Measurements from ENCODE around the gene PRDM10.

The PRDM10 gene

GRCh38 chr11:129950101-129951091 is 52.2 kb downstream of the PRDM10 start:
- peak in 4 of 10 donors; percentile 17 to 61 (median 34) for DNase-seq
- intact Hi-C loops (cut with DNase I), result no loop called here

GRCh38 chr11:129948926-129949466 is 53.6 kb downstream of the PRDM10 start:
- DNase-seq, result no peak
- intact Hi-C loops (cut with DNase I), result no loop called here

DNA sequence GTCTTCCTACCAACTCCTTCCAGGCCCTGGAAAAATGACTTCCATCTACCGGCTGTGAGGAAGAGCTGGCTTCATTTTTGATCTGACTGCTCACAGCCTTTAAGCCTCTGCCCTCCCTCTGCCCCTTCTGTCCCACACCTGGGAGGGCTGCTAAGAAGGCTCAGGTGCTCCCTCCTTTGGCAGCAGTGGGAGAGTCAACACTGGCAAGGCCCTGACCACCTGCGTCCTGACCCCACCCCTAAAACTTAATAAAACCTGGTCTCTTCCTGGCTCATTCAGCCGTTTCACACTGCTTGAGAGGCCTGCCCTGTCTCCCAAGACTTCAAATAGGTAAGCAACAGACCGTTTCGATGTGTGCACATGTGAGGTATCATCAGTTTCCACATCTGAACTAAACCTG is 55.2 kb downstream of the PRDM10 start:
- no peak for DNase-seq
- intact Hi-C loops (cut with DNase I), result no loop called here

DNA sequence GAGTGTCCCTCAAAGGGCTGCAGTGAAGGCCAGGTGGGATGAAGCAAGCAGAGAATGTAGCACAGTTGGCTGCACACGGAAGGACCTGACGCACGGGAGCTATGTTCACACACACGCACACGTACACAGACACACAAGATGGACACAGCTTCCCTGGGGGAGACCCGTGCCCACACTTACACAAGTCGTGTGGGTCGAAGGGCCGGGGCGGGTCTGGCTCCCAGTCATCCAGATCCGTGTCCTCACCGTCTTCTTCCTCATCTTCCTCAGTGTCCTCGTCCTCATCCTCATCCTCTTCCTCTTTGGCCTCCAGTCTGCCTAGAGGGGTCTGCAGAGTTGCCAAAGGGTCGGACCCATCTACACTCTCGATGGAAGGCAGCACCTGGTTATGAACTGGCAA is 55.7 kb downstream of the PRDM10 start:
- intact Hi-C loops (cut with DNase I), result no loop called here
- no peak for DNase-seq

DNA sequence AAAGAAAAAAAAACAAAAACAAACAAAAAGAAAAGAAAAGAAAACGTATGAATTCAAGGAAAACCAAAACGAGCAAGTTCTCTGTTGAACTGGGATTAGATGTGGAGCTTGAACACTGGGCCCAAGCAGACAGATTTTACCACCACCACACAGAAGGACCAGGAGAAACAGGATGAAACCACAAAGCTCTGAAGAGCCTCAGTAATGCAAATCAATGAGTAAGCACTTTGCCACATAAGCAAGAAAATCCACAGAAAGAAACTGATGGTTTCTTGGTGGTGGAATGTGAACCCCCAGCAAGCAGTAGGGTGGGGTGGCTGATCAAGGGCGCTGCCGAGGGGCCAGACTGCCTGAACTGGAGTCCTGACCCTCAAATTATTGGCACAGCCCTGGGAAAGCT is 56.4 kb downstream of the PRDM10 start:
- no peak for DNase-seq
- intact Hi-C loops (cut with DNase I), result no loop called here

DNA sequence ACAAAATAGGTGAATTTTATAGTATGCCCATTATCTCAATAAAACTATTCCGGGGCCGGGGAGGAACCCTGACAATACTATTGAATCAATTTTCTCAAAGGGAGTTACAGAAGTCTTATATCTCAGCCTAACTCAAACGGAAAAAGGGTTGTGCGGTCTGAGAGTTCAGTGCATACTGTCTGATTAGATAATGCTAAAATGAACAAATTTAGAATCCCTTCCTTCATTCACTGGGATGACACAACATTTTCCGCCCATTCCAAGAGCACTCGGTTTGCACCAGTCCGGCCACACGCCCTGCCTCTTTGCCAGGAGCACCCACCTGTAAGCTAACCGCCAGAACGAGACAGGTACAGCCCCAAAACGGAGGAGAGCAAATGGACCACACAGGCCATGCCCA is 57.3 kb downstream of the PRDM10 start:
- no peak for DNase-seq

DNA sequence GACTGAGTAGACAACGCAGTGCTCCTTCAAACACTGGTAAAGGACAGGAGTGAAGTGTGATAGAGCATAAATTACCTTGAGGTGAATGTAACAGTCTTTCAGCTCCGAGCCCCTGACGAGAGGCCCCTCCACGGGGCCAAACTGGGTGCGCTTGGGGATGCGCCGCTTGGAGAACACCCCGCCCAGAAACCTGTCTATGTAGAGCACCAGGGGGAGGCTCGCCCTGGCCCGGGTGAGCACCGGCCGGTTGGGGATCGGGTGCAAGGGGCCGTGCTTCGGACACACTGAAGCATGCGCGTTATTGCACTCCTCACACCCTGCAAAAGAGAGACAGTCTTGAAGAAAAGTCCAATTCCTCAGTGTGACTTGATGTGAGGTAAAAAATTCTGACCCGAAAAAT is 57.9 kb downstream of the PRDM10 start:
- no peak for DNase-seq
- intact Hi-C loops (cut with DNase I), result no loop called here

More for the DNA sequence above, 57.3 kb downstream of the PRDM10 start:
- intact Hi-C loops (cut with DNase I), result no loop called here

DNA sequence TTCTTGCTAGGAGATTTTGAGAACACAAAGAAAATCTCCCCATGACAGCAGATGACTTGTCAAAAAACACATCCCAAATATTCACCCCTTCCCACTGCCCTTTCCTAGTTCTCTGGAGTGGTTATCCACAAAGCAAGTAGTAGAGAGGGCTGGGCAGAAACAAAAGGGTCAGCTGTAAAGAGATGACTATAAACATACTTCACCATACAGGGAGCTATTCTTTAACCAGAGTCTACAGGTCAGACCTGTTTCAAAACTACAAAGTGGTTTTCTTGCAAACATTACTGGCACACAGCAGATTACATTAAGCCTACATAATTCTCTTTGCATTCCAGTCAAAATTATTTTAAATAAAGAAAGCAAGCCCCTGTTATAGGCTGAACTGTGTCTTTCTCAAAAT is 59.6 kb downstream of the PRDM10 start:
- intact Hi-C loops (cut with DNase I), result no loop called here

DNA sequence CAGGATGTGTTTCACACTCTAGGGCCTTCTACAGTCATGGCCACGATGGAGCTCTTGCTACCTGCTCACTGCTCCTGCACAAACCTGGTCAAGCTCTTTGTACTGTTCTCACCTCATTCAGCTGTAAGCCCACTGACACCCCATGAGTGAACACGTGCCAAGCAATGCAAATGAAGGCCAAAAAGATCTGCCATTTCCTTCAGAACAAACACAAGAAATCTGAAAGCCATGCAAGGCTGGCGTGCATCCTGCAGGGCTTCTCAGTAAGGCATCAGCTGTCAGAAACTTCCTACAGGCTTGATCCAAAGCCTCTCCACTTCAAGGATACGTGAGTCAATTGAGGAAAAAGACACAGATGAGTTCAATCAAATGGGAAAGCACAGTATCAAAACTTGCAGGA is 63.1 kb downstream of the PRDM10 start:
- DNase-seq, result no peak
- intact Hi-C loops (cut with DNase I), result no loop called here

More for the DNA sequence above, 59.6 kb downstream of the PRDM10 start:
- DNase-seq, result no peak

DNA sequence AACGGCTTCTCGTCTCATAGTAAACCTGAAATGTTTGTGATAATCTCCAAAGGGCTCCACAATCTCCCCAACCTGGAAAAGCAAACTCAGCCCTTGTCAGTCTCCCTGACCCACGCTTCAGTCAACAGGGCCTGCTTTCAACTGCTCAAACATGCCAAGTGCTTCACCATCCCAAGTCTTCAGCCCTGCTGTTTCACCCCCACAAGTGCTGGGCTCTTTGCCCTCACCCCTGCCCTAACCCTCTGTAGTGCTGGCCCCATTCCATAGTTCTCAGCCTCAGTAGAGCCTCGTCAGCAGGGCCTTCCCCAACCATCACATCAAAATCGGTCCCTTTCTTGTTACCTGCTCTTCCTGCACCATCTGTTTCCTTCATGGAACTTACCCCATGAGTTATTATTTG is 63.9 kb downstream of the PRDM10 start:
- intact Hi-C loops (cut with DNase I), result no loop called here
- peak in 1 of 10 donors; percentile 20 for DNase-seq

- DNase-seq, result no peak
- intact Hi-C loops (cut with DNase I), result no loop called here
These were observed 64.9 kb downstream of the PRDM10 start for GRCh38 chr11:129937592-129938238.

GRCh38 chr11:129935723-129936122 is 66.9 kb downstream of the PRDM10 start:
- no peak for DNase-seq
- intact Hi-C loops (cut with DNase I), result no loop called here

- intact Hi-C loops (cut with DNase I), result no loop called here
- no peak for DNase-seq
These were observed 68.7 kb downstream of the PRDM10 start for GRCh38 chr11:129933891-129934290.

DNA sequence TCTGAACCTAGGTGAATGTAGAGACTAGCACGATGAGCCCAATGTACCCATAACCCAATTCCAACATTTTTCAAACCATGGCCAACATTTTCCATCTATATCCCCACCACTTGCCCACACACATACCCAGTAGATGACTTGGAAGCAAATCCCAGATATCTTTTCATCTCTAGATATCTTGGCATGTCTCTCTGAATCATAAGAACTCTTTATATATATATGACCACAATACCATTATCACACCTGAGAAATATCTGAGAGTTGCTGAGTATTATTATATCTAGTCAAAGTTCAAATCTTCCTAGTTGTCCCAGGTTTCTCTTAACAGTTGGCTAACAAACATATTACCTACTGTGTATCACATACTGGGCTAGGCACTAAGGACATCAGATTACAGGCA is 69.4 kb downstream of the PRDM10 start:
- intact Hi-C loops (cut with DNase I), result no loop called here
- DNase-seq, result no peak

DNA sequence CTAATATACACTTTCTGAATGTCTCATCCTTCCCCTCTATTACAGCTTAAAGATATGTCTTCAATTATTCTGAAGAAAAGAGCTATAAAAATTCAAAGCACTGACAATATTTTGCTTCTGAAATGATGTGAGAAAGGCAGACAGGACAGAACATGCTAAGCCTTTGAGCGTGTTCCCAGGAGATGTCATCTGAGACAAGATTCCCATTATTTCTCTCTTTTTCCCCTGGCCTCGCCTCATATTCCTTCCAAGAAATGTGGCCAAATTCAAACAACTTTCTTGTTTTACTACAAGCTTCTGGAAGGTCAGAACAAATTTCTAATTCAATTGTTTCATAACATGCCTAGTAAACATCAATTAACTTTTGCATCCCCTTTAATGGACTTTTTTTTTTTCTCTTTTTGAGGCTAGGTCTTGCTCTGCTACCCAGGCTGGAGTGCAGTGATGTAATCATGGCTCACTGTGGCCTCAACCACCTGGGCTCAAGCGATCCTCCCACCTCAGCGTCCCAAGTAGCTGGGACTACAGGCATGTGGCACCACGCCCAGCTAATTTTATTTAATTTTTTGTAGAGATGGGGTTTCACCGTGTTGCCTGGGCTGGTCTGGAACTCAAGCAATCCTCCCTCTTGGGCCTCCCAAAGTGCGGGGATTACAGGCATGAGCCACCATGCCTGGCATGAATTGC is 70.1 kb downstream of the PRDM10 start:
- intact Hi-C loops (cut with DNase I), result no loop called here
- DNase-seq, result no peak

DNA sequence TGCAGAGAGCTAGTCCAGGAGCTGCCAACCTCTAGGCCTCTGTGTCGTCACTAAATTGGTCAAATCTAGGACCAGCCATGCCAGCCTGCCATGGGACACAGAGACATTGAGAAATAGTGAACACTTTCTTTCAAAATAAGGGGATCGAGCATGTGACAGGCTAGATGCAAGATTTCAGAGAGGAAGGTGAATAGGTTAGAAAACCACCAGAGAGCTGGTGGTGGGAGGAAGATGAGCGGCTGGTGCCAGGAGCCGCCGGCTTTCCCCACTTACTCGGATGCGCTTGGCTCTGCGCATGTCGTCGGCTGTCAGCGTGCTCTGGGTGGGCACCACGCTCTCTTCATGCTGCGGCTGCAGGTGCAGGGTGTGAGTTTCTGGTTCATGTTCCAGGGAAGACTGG is 71.9 kb downstream of the PRDM10 start:
- no peak for DNase-seq
- intact Hi-C loops (cut with DNase I), result no loop called here

GRCh38 chr11:129930296-129930695 is 72.3 kb downstream of the PRDM10 start:
- no peak for DNase-seq
- intact Hi-C loops (cut with DNase I), result no loop called here

DNA sequence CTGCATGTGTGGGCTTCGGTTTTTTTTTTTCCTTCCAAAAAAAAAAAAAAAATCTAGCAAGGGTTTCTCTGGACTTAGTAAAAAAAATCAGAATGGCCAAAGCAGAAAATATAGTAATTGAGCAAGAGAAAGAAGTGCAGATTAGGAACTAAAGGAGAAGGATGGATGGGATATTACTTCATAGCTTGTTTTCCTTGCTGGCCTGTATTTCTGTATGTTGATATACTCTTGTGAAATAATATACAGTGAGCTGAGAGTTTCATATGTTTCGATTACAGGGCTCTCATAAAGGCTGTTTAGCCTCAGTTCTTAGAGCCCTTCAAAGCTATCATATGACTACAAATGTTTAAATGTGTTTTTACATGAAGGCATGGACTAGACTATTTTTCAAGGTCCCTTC is 72.9 kb downstream of the PRDM10 start:
- intact Hi-C loops (cut with DNase I), result no loop called here
- no peak for DNase-seq

- no peak for DNase-seq
- intact Hi-C loops (cut with DNase I), result no loop called here
These were observed 73.5 kb downstream of the PRDM10 start for GRCh38 chr11:129928923-129929692.

DNA sequence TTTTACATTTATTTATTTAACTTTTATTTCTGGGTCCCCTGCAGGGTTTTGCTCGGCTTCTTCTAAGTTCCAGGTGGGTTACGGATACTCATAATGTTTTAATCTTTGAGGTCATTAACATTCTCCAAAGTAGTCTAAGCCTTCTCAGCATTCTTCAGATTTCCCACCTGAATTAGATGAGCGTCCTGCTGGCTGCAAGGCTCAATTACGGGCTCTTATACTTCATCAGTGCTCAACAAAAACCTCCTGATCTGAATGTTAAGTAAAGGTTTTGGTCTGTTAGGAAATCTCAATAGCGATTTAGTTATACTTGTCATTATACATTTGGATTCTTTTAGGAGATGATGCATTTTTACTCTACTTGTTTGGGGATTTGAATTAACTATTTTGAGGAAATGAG is 80.0 kb downstream of the PRDM10 start:
- intact Hi-C loops (cut with DNase I), result loop anchor here (1.0 to 2.0 kb wide), 2 partner anchors 148 to 210 kb away; no protein-coding TSS in a partner anchor
- DNase-seq, result no peak
